Coronary artery (tissue), 2 donors: ENCODE measurements around the gene E2F3.

Experiments used
- DNase-seq: peaks from one replicate; pipeline ENCODE4 v3.0.0-alpha.2; 2017; ENCODE audit warnings: low spot score
- H3K27ac ChIP-seq, 2 donors: fragments of 200-600 bp; sonication (generic); one replicate each; pipeline ENCODE4 v1.5.1; 2016 to 2019
- H3K4me3 ChIP-seq: fragments of 200-600 bp; sonication (generic); 2 replicates; pipeline ENCODE4 v1.5.1; 2016; ENCODE audit warnings: mild to moderate bottlenecking, moderate library complexity
- TF ChIP-seq, protein P1 (sequence below): fragments of 200-600 bp; sonication (generic); IDR thresholded peaks from one replicate; pipeline ENCODE4 v1.5.1; 2019; ENCODE audit warnings: antibody characterized with exemption

The E2F3 gene

DNA sequence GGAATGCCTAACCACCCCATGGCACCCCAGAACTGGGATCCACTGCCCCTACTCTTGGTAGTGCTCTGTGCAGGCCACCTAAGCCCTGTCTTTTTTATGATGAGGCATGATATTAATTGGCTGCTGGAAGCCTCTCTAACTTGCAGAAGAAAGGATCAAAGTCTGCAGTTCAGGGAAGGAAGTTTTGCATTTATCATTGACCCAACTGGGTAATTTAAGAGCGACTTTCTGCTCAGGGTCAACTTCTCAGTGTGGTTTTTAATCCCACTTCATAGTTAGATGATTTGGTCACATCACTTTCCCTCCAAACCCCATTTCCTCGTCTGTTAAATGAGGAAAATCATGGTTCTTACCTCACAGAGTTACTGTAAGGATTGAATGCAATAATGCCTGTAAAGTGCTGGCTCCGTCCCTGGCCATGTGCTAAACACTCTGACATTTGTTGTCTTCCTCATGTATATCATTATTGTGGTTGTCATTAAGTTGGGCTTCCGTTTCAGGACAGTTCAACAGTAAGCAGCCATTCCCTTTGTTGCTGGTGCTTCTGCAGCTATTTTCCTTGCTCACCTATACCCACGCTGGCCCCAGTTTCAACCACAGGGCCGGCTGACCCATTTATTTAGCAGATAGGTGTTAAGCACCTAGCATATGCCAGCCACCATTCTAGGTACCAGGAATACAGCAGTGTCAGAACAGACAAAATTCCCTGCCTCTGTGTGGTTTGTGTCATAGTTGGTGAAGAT is 14.2 kb downstream of the E2F3 start:
- no peak for DNase-seq
- H3K27ac ChIP-seq = peak overlapping the region in 1 of 2 donors; percentile 6
- TF ChIP-seq, protein P1, sequence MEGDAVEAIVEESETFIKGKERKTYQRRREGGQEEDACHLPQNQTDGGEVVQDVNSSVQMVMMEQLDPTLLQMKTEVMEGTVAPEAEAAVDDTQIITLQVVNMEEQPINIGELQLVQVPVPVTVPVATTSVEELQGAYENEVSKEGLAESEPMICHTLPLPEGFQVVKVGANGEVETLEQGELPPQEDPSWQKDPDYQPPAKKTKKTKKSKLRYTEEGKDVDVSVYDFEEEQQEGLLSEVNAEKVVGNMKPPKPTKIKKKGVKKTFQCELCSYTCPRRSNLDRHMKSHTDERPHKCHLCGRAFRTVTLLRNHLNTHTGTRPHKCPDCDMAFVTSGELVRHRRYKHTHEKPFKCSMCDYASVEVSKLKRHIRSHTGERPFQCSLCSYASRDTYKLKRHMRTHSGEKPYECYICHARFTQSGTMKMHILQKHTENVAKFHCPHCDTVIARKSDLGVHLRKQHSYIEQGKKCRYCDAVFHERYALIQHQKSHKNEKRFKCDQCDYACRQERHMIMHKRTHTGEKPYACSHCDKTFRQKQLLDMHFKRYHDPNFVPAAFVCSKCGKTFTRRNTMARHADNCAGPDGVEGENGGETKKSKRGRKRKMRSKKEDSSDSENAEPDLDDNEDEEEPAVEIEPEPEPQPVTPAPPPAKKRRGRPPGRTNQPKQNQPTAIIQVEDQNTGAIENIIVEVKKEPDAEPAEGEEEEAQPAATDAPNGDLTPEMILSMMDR = no peak
- H3K4me3 ChIP-seq = no peak overlapping the region

DNA sequence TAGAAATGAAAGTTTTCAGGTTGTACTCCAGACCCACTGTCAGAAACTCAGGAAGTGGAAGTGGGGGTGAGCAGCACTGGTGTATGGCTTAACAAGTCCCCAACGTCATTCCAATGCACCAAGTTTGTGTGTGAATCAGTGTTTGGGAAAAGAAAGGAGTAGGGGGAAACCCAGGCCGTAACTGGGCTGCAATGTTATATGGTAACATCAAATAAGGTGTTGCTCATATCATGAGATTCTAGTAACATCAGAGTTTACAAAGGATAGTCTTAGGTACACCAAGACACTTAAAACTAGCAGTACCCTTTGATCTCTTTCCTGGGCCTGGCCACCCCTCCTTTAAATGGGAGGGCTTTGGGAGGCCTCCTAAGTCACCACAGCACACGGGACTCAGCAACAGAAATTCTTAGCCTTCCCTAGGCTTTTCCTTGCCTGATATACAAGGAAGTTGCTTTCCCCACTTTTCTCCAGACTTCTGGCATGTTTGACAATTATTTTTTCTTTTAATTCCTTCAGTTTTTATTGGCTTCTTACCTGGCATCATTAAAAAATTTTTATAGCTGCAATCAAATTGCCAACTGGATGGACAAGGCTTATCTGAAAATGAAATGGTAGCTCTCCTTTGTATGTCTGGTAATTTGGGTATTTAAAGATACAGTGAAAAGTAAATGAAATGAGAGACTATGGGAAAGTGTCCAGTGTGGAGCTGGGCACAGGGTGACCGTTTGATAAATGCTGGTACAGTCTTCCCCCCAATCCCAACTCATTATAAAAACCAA is 15.1 kb downstream of the E2F3 start:
- no peak for DNase-seq
- Histone ChIP-seq H3K4me3 (no peak overlapping the region), H3K27ac (peak overlapping the region in 1 of 2 donors; percentile 6)
- TF ChIP-seq, protein P1 = no peak

GRCh38 chr6:20417819-20418218 is 16.1 kb downstream of the E2F3 start:
- H3K4me3 ChIP-seq = no peak overlapping the region
- TF ChIP-seq, protein P1 = no peak
- no peak for DNase-seq
- no peak overlapping the region for H3K27ac ChIP-seq

DNA sequence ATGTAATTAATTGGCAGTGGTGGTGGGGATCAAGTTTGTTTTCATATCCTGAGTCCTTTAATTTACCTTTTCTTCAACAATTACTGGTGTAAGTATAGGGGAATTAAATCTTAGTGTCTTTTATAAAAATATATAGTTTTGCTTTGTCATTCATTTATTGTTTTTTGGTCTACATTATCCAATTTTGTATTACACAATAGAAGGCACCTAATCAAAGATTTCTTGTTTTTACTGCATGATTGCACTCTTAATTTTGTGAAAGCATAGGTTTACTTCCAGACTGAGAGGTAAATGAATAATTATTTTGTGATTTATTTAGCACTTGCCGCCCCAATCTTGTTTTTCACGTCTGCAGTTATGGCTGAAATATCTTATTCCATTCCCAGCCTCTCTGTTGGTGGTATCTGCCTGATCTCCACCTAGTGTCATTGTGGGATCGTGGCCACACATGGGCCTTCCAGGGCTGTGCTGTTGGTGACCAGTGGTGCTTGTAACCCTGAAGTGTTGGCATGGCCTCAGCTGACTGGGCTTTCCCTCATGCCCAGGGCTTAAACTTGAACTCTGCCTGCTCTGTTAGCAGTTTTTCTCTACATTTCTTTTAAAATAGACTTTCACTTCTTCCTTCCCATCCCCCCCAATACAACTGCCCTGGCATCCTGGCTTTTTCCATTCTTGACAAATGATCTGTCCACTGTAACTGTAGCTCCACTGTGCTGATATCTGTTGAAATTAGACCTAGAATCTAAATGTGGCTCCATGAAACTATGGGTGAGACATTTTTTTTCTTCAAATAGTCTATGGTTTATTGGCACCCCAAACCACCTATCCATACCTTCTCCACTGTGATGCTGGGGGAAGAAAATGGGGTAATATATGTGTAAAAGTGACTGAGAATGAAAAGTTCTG is 24.8 kb downstream of the E2F3 start:
- Histone ChIP-seq H3K4me3 (no peak overlapping the region), H3K27ac (no peak overlapping the region)
- DNase-seq = no peak
- TF ChIP-seq, protein P1 = no peak

- TF ChIP-seq, protein P1 = no peak
- H3K27ac ChIP-seq = peak overlapping the region in 1 of 2 donors; percentile 75
- DNase-seq = no peak
- no peak overlapping the region for H3K4me3 ChIP-seq
These were observed 26.2 kb downstream of the E2F3 start for GRCh38 chr6:20427856-20428255.

- TF ChIP-seq, protein P1 = no peak
- DNase-seq = no peak
- Histone ChIP-seq H3K27ac (no peak overlapping the region), H3K4me3 (no peak overlapping the region)
These were observed 31.0 kb downstream of the E2F3 start for GRCh38 chr6:20432692-20433091.
